ENCODE data around the gene ATG9B. TPM values are rescaled to one million over a fixed set of nuclear protein-coding genes. Genes with fewer than 3 reads are reported as not detected.

The ATG9B gene
- total RNA-seq, 3 donors from 2014 or later (not counting 1 experiment from before 2014, with no cell fraction given), result 4.4 to 4.6 (median 4.5) TPM

GRCh38 chr7:151005566-151005965 is 18.7 kb downstream of the ATG9B start:
- peaks cover 0 to 7% of the 10 kb centered on the region in 2 donors for H3K27me3 Mint-ChIP-seq (ENCODE audit: low read depth in 2 of 2)
- no peak overlapping the region for H3K4me3 ChIP-seq (ENCODE audit: low read length)
- no peak overlapping the region for H3K27ac ChIP-seq (ENCODE audit: low read length)
- H3K36me3 Mint-ChIP-seq, result no peaks in the 10 kb centered on the region
- intact Hi-C loops (cut with micrococcal nuclease), result no loop called here
- no peak overlapping the region for H3K27ac Mint-ChIP-seq
- H3K4me1 ChIP-seq (ENCODE audit: control insufficient read depth, insufficient read depth, low read length), result peaks cover 58% of the 10 kb centered on the region
- peaks cover 30 to 50% of the 10 kb centered on the region in 2 donors for H3K4me1 Mint-ChIP-seq
- DNase-seq (no peak), ATAC-seq (no peak)
- H3K27me3 ChIP-seq (ENCODE audit: control insufficient read depth, insufficient read depth, low read length), result no peaks in the 10 kb centered on the region
- WGBS (ENCODE audit: insufficient coverage), result 89% methylated on average over 8 of the region's 9 CpGs
- H3K9me3 ChIP-seq (ENCODE audit: control insufficient read depth, insufficient read depth, low read length), result no peaks in the 10 kb centered on the region
- H3K9me3 Mint-ChIP-seq, result no peaks in the 10 kb centered on the region
- no peak for TF ChIP-seq CTCF (IDR thresholded peaks at IDR 0.05)
- no peak overlapping the region for H3K4me3 Mint-ChIP-seq
- H3K36me3 ChIP-seq (ENCODE audit: control insufficient read depth, insufficient read depth, low read length), result no peaks in the 10 kb centered on the region

GRCh38 chr7:151003572-151003971 is 20.7 kb downstream of the ATG9B start:
- no peaks in the 10 kb centered on the region for H3K36me3 ChIP-seq (ENCODE audit: control insufficient read depth, insufficient read depth, low read length)
- 91% methylated on average over 12 of the region's 12 CpGs for WGBS (ENCODE audit: insufficient coverage)
- Mint-ChIP-seq H3K27me3 (ENCODE audit: low read depth in 2 of 2) (peaks cover 0 to 7% of the 10 kb centered on the region in 2 donors), H3K4me3 (no peak overlapping the region), H3K9me3 (no peaks in the 10 kb centered on the region), H3K4me1 (peaks cover 22 to 44% of the 10 kb centered on the region in 2 donors), H3K27ac (no peak overlapping the region), H3K36me3 (no peaks in the 10 kb centered on the region)
- TF ChIP-seq CTCF (IDR thresholded peaks at IDR 0.05), result no peak
- peaks cover 56% of the 10 kb centered on the region for H3K4me1 ChIP-seq (ENCODE audit: control insufficient read depth, insufficient read depth, low read length)
- DNase-seq (no peak), ATAC-seq (no peak)
- intact Hi-C loops (cut with micrococcal nuclease), result no loop called here
- H3K27ac ChIP-seq (ENCODE audit: low read length), result no peak overlapping the region
- peaks cover 13% of the 10 kb centered on the region for H3K9me3 ChIP-seq (ENCODE audit: control insufficient read depth, insufficient read depth, low read length)
- no peaks in the 10 kb centered on the region for H3K27me3 ChIP-seq (ENCODE audit: control insufficient read depth, insufficient read depth, low read length)
- no peak overlapping the region for H3K4me3 ChIP-seq (ENCODE audit: low read length)

GRCh38 chr7:151001546-151001945 is 22.7 kb downstream of the ATG9B start:
- H3K27ac Mint-ChIP-seq, result no peak overlapping the region
- no peak overlapping the region for H3K4me3 Mint-ChIP-seq
- ATAC-seq (no peak), DNase-seq (no peak)
- WGBS (ENCODE audit: insufficient coverage), result 97% methylated on average over 15 of the region's 16 CpGs
- no peak for TF ChIP-seq CTCF (IDR thresholded peaks at IDR 0.05)
- H3K9me3 ChIP-seq (ENCODE audit: control insufficient read depth, insufficient read depth, low read length), result peaks cover 13% of the 10 kb centered on the region
- H3K27me3 ChIP-seq (ENCODE audit: control insufficient read depth, insufficient read depth, low read length), result no peaks in the 10 kb centered on the region
- H3K4me1 Mint-ChIP-seq, result peaks cover 6 to 41% of the 10 kb centered on the region in 2 donors
- no peaks in the 10 kb centered on the region for H3K36me3 ChIP-seq (ENCODE audit: control insufficient read depth, insufficient read depth, low read length)
- H3K4me1 ChIP-seq (ENCODE audit: control insufficient read depth, insufficient read depth, low read length), result peaks cover 54% of the 10 kb centered on the region
- no peak overlapping the region for H3K27ac ChIP-seq (ENCODE audit: low read length)
- H3K9me3 Mint-ChIP-seq, result no peaks in the 10 kb centered on the region
- H3K27me3 Mint-ChIP-seq (ENCODE audit: low read depth in 2 of 2), result peaks cover 0 to 7% of the 10 kb centered on the region in 2 donors
- no peaks in the 10 kb centered on the region for H3K36me3 Mint-ChIP-seq
- no peak overlapping the region for H3K4me3 ChIP-seq (ENCODE audit: low read length)
- intact Hi-C loops (cut with micrococcal nuclease), result no loop called here

GRCh38 chr7:151000897-151001495 is 23.3 kb downstream of the ATG9B start:
- Mint-ChIP-seq H3K27me3 (ENCODE audit: low read depth in 2 of 2) (peaks cover 0 to 7% of the 10 kb centered on the region in 2 donors), H3K4me1 (peaks cover 6 to 41% of the 10 kb centered on the region in 2 donors), H3K4me3 (no peak overlapping the region), H3K36me3 (no peaks in the 10 kb centered on the region), H3K27ac (peak overlapping the region in 1 of 2 donors; percentile 30), H3K9me3 (no peaks in the 10 kb centered on the region)
- intact Hi-C loops (cut with micrococcal nuclease), result no loop called here
- TF ChIP-seq CTCF (IDR thresholded peaks at IDR 0.05), result no peak
- DNase-seq (no peak), ATAC-seq (no peak)
- Histone ChIP-seq H3K27me3 (ENCODE audit: control insufficient read depth, insufficient read depth, low read length) (no peaks in the 10 kb centered on the region), H3K4me1 (ENCODE audit: control insufficient read depth, insufficient read depth, low read length) (peaks cover 56% of the 10 kb centered on the region), H3K36me3 (ENCODE audit: control insufficient read depth, insufficient read depth, low read length) (no peaks in the 10 kb centered on the region), H3K4me3 (ENCODE audit: low read length) (no peak overlapping the region), H3K27ac (ENCODE audit: low read length) (no peak overlapping the region), H3K9me3 (ENCODE audit: control insufficient read depth, insufficient read depth, low read length) (peaks cover 13% of the 10 kb centered on the region)
- WGBS (ENCODE audit: insufficient coverage), result 64% methylated on average over 10 of the region's 13 CpGs
